Ovary (tissue), 9 donors: Measurements from ENCODE around the gene TMIGD3. TPM values are rescaled to one million over a fixed set of nuclear protein-coding genes. Genes with fewer than 3 reads are reported as not detected.

ENCODE experiments used
- DNase-seq, 5 donors: peaks; one replicate each; pipeline ENCODE4 v3.0.0-alpha.2; 2019 to 2020
- H3K27ac ChIP-seq, 2 donors: fragments of 200-600 bp; one replicate each; pipeline versions ENCODE4 v1.5.1 to v1.8.0; 2019 to 2022
- H3K27me3 ChIP-seq: fragments of 200-600 bp; one replicate; pipeline ENCODE4 v1.8.0; 2022
- H3K36me3 ChIP-seq: fragments of 200-600 bp; sonication (generic); one replicate; pipeline ENCODE4 v1.5.1; 2019
- H3K4me1 ChIP-seq: one replicate; pipeline ENCODE4 v1.8.1; 2013; ENCODE audit warnings: mild to moderate bottlenecking, moderate library complexity; ENCODE audit not compliant: insufficient read depth
- H3K4me3 ChIP-seq: fragments of 200-600 bp; sonication (generic); one replicate; pipeline ENCODE4 v1.5.1; 2017
- H3K9me3 ChIP-seq, 2 donors: fragments of 200-600 bp in 1 of 2; sonication (generic) in 1 of 2; one replicate each; pipeline versions ENCODE4 v1.5.1 to v1.8.1; 2013 to 2019; ENCODE audit warnings: mild to moderate bottlenecking in 1 of 2, moderate library complexity in 1 of 2
- EP300 ChIP-seq: sonication (generic); formaldehyde crosslinking; IDR thresholded peaks from one replicate; pipeline ENCODE4 v1.6.1; 2017; ENCODE audit warnings: antibody characterized with exemption
- POLR2A ChIP-seq: fragments of 450-650 bp; IDR thresholded peaks from one replicate; pipeline ENCODE4 v1.6.1; 2017; ENCODE audit warnings: antibody characterized with exemption, mild to moderate bottlenecking, moderate library complexity
- whole genome bisulfite sequencing, 3 donors: extraction: QIAGEN DNeasy Blood & Tissue Kit in 1 of 3; methylation state at CpG; one replicate each; pipeline versions ENCODE4 v1.1.5 to v1.1.7; 2013 to 2017; 5-methylcytosine and 5-hydroxymethylcytosine counted together
- intact Hi-C, 4 donors: fragments of 100-400 bp; cut with DNase I; formaldehyde crosslinking; loops; one replicate each; pipeline versions ENCODE4 v1.11.0 to v1.15.1; 2022 to 2023
- polyA plus RNA-seq, 2 donors: library from polyadenylated mRNA; stranded (reverse); fragments of 200-250 nt in 1 of 2; fragments of 350-450 nt in 1 of 2; fragmentation: Illumina TruSeq in 1 of 2; extraction: RNeasy Lipid Tissue Mini Kit (QIAGEN cat#74804) in 1 of 2; gene quantifications; one replicate each; pipeline ENCODE4 v1.2.3, GENCODE V29; 2013 to 2014
- total RNA-seq, 7 donors: library from RNA; depleted of rRNA in 2 of 7; stranded (reverse); fragments of >200 nt in 2 of 7; fragmentation: NEBNext Ultra II Directional in 3 of 7; extraction: Animal tissue kit (Norgen Biotek cat#: 25700) in 3 of 7; gene quantifications; one replicate each; pipeline versions ENCODE4 v1.1.0 to v1.2.4, GENCODE V29; 2016 to 2023
- TF ChIP-seq, protein P1 (sequence below), 3 donors: fragments of 450-650 bp in 2 of 3; fragments of 200-600 bp in 1 of 3; IDR thresholded peaks; one replicate each; pipeline versions ENCODE4 v1.5.1 to v1.8.0; 2016 to 2022; ENCODE audit warnings: antibody characterized with exemption in 3 of 3, mild to moderate bottlenecking in 1 of 3
- donor health status: DM: no; HTN: no; CAD: no; lungs with moderate emphysema.
- donor health status: DM: no; HTN: no; CAD: no.
- donor health status: Bipolar disorder and iron deficiency.
- donor health status: DM: yes; HTN: yes; CAD: no.
- donor health status: DM: no; HTN: no; CAD: no.
- donor health status: DM: yes; HTN: yes; CAD: no.

TMIGD3 gene
- total and polyA plus RNA-seq, 9 donors, result 0.78 to 3.2 (median 2.6) TPM; not detected in 2

DNA sequence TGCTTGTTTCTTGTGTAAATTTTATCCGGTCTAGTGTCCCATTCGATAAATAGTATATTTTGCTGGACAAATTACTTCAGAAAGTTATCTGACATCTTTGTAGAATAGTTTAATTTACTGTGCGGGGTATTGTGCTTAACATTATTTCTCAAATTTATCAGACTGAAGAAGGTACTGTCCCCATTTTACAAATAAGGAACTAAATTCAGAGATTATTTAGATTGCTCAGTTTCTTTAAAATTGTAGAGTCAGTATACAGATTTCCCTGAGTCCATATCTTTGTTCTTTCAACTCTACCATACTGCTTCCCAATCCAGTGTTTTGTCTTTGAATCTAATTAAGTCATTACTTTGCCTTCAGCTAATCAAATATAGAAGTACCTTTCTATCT is 47.8 kb downstream of the TMIGD3 start:
- intact Hi-C loops, result no loop called here
- peaks cover 4% of the 10 kb centered on the region for H3K4me1 ChIP-seq
- DNase-seq, result no peak
- H3K27ac ChIP-seq, result no peak overlapping the region
- H3K27me3 ChIP-seq, result no peaks in the 10 kb centered on the region
- no peak overlapping the region for H3K4me3 ChIP-seq
- no peak for TF ChIP-seq EP300
- no peak for TF ChIP-seq POLR2A
- TF ChIP-seq, protein P1, sequence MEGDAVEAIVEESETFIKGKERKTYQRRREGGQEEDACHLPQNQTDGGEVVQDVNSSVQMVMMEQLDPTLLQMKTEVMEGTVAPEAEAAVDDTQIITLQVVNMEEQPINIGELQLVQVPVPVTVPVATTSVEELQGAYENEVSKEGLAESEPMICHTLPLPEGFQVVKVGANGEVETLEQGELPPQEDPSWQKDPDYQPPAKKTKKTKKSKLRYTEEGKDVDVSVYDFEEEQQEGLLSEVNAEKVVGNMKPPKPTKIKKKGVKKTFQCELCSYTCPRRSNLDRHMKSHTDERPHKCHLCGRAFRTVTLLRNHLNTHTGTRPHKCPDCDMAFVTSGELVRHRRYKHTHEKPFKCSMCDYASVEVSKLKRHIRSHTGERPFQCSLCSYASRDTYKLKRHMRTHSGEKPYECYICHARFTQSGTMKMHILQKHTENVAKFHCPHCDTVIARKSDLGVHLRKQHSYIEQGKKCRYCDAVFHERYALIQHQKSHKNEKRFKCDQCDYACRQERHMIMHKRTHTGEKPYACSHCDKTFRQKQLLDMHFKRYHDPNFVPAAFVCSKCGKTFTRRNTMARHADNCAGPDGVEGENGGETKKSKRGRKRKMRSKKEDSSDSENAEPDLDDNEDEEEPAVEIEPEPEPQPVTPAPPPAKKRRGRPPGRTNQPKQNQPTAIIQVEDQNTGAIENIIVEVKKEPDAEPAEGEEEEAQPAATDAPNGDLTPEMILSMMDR (IDR thresholded peaks at IDR 0.05), result no peak
- WGBS, 3 donors, result 91 to 93% (median 93%) methylated on average over 3 of the region's 3 CpGs
- H3K36me3 ChIP-seq, result no peaks in the 10 kb centered on the region
- no peaks in the 10 kb centered on the region for H3K9me3 ChIP-seq

DNA sequence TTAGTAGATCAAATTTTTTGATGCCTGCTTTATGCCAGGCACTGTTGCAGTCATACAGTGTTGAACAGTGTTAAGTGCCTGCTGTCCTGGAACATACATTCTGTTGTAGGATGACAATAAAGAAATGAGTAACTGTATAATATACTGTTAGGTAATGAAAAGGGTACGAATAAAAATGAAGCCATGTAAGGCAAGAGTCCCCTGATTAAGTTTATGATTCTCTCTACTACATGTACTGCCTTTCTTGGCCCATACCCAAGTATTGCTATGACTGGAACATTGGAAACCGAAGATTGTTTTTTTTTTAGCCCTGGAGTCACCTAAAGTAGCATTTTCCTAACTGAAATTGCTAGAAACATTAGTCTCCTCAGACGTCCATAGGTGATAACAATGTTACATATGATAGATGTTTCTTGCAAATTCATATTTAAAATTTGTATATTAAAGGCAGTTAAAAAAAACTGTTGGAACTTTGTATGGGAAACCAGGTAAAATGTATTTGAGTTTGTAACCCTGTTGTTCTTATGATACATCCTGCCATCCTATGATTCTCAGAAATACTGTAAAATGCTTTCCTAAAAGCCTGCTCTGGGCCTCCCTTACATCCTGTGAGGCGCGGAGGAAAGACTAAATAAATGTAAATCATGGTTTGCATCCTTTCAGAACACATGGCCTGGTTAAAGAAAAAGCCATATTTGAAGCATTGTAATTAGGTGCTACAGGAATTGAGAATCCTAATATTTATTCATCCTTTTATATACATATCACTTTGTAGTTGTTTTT is 48.4 kb downstream of the TMIGD3 start:
- H3K27ac ChIP-seq, result no peak overlapping the region
- H3K9me3 ChIP-seq, result no peaks in the 10 kb centered on the region
- H3K4me1 ChIP-seq, result peaks cover 7% of the 10 kb centered on the region
- TF ChIP-seq, protein P1 (IDR thresholded peaks at IDR 0.05), result no peak
- TF ChIP-seq POLR2A (no peak), EP300 (no peak)
- H3K4me3 ChIP-seq, result no peak overlapping the region
- H3K36me3 ChIP-seq, result no peaks in the 10 kb centered on the region
- H3K27me3 ChIP-seq, result no peaks in the 10 kb centered on the region
- no peak for DNase-seq
- intact Hi-C loops, result no loop called here
- WGBS, 3 donors, result 68 to 71% (median 69%) methylated on average over 5 of the region's 5 CpGs

DNA sequence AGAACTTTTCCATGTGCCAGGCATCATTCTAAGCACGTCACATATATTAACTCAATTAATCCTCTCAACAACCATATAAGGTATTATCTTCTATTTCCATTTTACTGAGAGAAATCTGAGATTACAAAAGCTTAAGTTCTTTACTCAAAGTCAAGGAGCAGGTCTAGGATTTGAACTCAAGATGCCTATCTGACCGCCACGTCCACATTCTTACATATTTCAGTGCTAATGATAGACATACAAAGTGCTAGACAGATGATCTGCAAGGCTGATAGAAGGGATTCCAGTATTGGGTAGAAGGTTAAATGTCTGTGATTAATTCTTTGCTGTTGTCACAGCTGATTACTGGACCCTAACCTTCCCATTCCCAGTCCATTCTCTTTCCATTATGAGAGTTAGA is 49.7 kb downstream of the TMIGD3 start:
- H3K4me1 ChIP-seq, result peaks cover 8% of the 10 kb centered on the region
- H3K4me3 ChIP-seq, result no peak overlapping the region
- intact Hi-C loops, result no loop called here

DNA sequence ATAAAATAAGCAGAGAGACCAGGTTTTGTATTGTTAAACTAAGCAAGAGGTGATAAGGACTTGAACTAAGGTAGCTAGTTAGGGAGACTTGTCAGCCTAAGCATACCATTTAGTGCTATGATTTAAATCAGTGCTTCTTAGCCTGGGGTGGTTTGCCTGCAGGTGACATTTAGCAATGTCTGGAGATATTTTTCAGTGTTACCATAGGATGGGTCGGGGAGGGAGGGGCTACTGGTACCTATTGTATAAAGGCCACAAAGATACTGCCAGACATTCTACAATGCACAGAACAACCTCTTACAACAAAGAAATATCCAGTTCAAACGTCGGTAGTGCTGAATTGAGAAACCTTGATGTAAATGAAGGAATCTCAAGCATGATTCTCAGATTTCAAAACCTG is 50.9 kb downstream of the TMIGD3 start:
- TF ChIP-seq, protein P1 (IDR thresholded peaks at IDR 0.05), result no peak
- TF ChIP-seq POLR2A (no peak), EP300 (no peak)
- Histone ChIP-seq H3K27ac (no peak overlapping the region), H3K4me1 (peaks cover 11% of the 10 kb centered on the region), H3K9me3 (no peaks in the 10 kb centered on the region), H3K4me3 (no peak overlapping the region), H3K36me3 (no peaks in the 10 kb centered on the region), H3K27me3 (no peaks in the 10 kb centered on the region)
- intact Hi-C loops, result no loop called here
- no peak for DNase-seq
- 77 to 87% (median 81%) methylated on average over 3 of the region's 3 CpGs for WGBS, 3 donors

More for the DNA sequence above, 49.7 kb downstream of the TMIGD3 start:
- no peaks in the 10 kb centered on the region for H3K9me3 ChIP-seq
- TF ChIP-seq, protein P1 (IDR thresholded peaks at IDR 0.05), result no peak
- TF ChIP-seq EP300 (no peak), POLR2A (no peak)
- H3K36me3 ChIP-seq, result no peaks in the 10 kb centered on the region
- no peak overlapping the region for H3K27ac ChIP-seq
- no peak for DNase-seq
- 88 to 93% (median 91%) methylated on average over 3 of the region's 3 CpGs for WGBS, 3 donors
- H3K27me3 ChIP-seq, result no peaks in the 10 kb centered on the region
